Heart left ventricle (tissue), 16 donors: ENCODE data around the gene PCDHA13. TPM values are rescaled to one million over a fixed set of nuclear protein-coding genes. Genes with fewer than 3 reads are reported as not detected.
"Not testable (repeated sequence)": the region's sequence is repeated elsewhere in the genome, so short reads cannot be mapped to it uniquely, and the experiment has no call there.

Source experiments
- ATAC-seq, 4 donors: fragments of 200-7000 bp; cut with Tn5 transposase; one replicate each; pipeline ENCODE4 v1.9.1; 2020 to 2022; ENCODE audit warnings: moderate library complexity in 4 of 4, mild to moderate bottlenecking in 3 of 4, moderate number of reproducible peaks in 1 of 4
- DNase-seq, 5 donors: peaks; one replicate each; pipeline ENCODE4 v3.0.0-alpha.2; 2020
- H3K27ac ChIP-seq, 12 donors: fragments of 200-600 bp; sonication (generic) in 4 of 12; one replicate each; pipeline versions ENCODE4 v1.5.0 to v1.8.0; 2016 to 2022; ENCODE audit warnings: mild to moderate bottlenecking in 2 of 12
- H3K27me3 ChIP-seq, 9 donors: fragments of 200-600 bp; sonication (generic) in 2 of 9; one replicate each; pipeline versions ENCODE4 v1.5.1 to v1.8.0; 2016 to 2022; ENCODE audit warnings: mild to moderate bottlenecking in 3 of 9
- H3K36me3 ChIP-seq, 9 donors: fragments of 200-600 bp; sonication (generic) in 2 of 9; one replicate each; pipeline versions ENCODE4 v1.5.0 to v1.8.0; 2018 to 2022; ENCODE audit warnings: mild to moderate bottlenecking in 2 of 9
- H3K4me1 ChIP-seq, 12 donors: fragments of 200-600 bp; sonication (generic) in 4 of 12; one replicate each; pipeline versions ENCODE4 v1.5.0 to v1.8.0; 2016 to 2022; ENCODE audit warnings: mild to moderate bottlenecking in 3 of 12
- H3K4me3 ChIP-seq, 12 donors: fragments of 200-600 bp; sonication (generic) in 4 of 12; one replicate each; pipeline versions ENCODE4 v1.5.0 to v1.8.0; 2017 to 2022; ENCODE audit warnings: mild to moderate bottlenecking in 9 of 12, moderate library complexity in 4 of 12
- H3K9me3 ChIP-seq, 12 donors: fragments of 200-600 bp; sonication (generic) in 4 of 12; one replicate each; pipeline versions ENCODE4 v1.5.0 to v1.8.0; 2016 to 2022; ENCODE audit warnings: mild to moderate bottlenecking in 1 of 12
- POLR2A ChIP-seq, 2 donors: fragments of 450-650 bp; IDR thresholded peaks; one replicate each; pipeline ENCODE4 v1.6.1; 2017; ENCODE audit warnings: antibody characterized with exemption in 2 of 2, mild to moderate bottlenecking in 2 of 2, moderate library complexity in 2 of 2
- WGBS, 4 donors: extraction: QIAGEN DNeasy Blood & Tissue Kit in 2 of 4; methylation state at CpG; one replicate each; pipeline versions ENCODE4 v1.1.5 to v1.1.7; 2013 to 2018; 5-methylcytosine and 5-hydroxymethylcytosine counted together
- intact Hi-C, 10 donors: fragments of 100-400 bp; cut with DNase I; formaldehyde crosslinking; loops; one replicate each; pipeline versions ENCODE4 v1.11.1 to v1.14.2; 2022
- polyA plus RNA-seq, 2 donors: library from polyadenylated mRNA; stranded (reverse); fragments of 200-250 nt; gene quantifications; one replicate each; pipeline ENCODE4 v1.2.3, GENCODE V29; 2013
- total RNA-seq, 9 donors: library from RNA; depleted of rRNA in 2 of 9; stranded (reverse); fragments of >200 nt in 2 of 9; fragmentation: NEBNext Ultra II Directional in 3 of 9; extraction: Animal tissue kit (Norgen Biotek cat#: 25700) in 3 of 9; gene quantifications; one replicate each; pipeline versions ENCODE4 v1.1.0 to v1.2.4, GENCODE V29; 2016 to 2023
- TF ChIP-seq, protein P1 (sequence below), 12 donors: fragments of 200-600 bp; sonication (generic) in 4 of 12; IDR thresholded peaks; one replicate each; pipeline versions ENCODE4 v1.5.0 to v1.8.0; 2018 to 2022; ENCODE audit warnings: antibody characterized with exemption in 12 of 12, mild to moderate bottlenecking in 5 of 12
- donor health status: ischemic (EF 13 %, LVEDD 7.1; RV severe dilation, severe dysfunction).
- donor health status: healthy with polysubstance abuse.
- donor health status: DM: no; HTN: yes; CAD: no.
- donor health status: DM: no; HTN: no; CAD: no.
- donor health status: ischemic (EF 25% LVEDD 6.9; RV normal size, moderate dysfunction).
- donor health status: ischemic (EF 25% LVEDD 5.7; RV mildly dilated, moderate dysfunction).
- donor health status: healthy.
- donor health status: DM: yes; HTN: yes; CAD: no.
- donor health status: ischemic (EF 35%, LVEDD 5.7; RV mildly dilated, moderate dysfunction).
- donor health status: nonischemic (EF 11% LVEDD 7.7; RV severe dilation, severe dysfunction).
- donor health status: DM: yes; HTN: yes; CAD: no.
- donor health status: PGD.
- donor health status: ischemic (EF 29% LVEDD 5.4; RV normal size, mild dysfunction).
- donor health status: nonischemic (EF 23%, LVEDD 6.1; RV moderate dilation, normal function).

PCDHA13 gene
- total and polyA plus RNA-seq, 11 donors = 0.01 to 0.38 (median 0.12) TPM; not detected in 8

DNA sequence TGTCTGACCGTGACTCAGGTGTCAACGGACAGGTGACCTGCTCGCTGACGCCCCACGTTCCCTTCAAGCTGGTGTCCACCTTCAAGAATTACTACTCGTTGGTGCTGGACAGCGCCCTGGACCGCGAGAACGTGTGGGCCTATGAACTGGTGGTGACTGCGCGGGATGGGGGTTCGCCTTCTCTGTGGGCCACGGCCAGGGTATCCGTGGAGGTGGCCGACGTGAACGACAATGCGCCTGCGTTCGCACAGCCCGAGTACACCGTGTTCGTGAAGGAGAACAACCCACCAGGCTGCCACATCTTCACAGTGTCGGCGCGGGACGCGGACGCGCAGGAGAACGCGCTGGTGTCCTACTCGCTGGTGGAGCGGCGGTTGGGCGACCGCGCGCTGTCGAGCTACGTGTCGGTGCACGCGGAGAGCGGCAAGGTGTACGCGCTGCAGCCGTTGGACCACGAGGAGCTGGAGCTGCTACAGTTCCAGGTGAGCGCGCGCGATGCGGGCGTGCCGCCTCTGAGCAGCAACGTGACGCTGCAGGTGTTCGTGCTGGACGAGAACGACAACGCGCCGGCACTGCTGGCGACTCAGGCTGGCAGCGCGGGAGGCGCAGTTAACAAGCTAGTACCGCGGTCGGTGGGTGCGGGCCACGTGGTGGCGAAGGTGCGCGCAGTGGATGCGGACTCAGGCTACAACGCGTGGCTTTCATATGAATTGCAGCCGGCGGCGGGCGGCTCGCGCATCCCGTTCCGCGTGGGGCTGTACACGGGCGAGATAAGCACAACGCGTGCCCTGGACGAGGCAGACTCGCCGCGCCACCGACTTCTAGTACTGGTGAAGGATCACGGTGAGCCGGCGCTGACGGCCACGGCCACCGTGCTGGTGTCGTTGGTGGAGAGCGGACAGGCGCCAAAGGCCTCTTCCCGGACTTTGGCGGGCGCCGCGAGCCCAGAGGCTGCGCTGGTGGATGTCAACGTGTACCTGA is 11.4 kb upstream of the PCDHA13 start:
- no peaks in the 10 kb centered on the region for H3K4me1 ChIP-seq
- H3K9me3 ChIP-seq = peaks cover 0 to 38% (median 16%) of the 10 kb centered on the region in 12 donors
- H3K27me3 ChIP-seq = peaks cover 0 to 84% (median 18%) of the 10 kb centered on the region in 9 donors
- intact Hi-C loops = loop anchor here in 1 of 10 donors (10.0 kb wide), 1 partner anchor 174 kb away; no protein-coding TSS in a partner anchor
- DNase-seq (peak in 1 of 5 donors; percentile 55), ATAC-seq (no peak)
- 35 to 53% (median 48%) methylated on average over 56 to 114 of the region's 114 CpGs for WGBS, 4 donors
- TF ChIP-seq POLR2A (IDR thresholded peaks at IDR 0.05) = no peak
- TF ChIP-seq, protein P1, sequence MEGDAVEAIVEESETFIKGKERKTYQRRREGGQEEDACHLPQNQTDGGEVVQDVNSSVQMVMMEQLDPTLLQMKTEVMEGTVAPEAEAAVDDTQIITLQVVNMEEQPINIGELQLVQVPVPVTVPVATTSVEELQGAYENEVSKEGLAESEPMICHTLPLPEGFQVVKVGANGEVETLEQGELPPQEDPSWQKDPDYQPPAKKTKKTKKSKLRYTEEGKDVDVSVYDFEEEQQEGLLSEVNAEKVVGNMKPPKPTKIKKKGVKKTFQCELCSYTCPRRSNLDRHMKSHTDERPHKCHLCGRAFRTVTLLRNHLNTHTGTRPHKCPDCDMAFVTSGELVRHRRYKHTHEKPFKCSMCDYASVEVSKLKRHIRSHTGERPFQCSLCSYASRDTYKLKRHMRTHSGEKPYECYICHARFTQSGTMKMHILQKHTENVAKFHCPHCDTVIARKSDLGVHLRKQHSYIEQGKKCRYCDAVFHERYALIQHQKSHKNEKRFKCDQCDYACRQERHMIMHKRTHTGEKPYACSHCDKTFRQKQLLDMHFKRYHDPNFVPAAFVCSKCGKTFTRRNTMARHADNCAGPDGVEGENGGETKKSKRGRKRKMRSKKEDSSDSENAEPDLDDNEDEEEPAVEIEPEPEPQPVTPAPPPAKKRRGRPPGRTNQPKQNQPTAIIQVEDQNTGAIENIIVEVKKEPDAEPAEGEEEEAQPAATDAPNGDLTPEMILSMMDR (IDR thresholded peaks at IDR 0.05) = no peak
- no peak overlapping the region for H3K4me3 ChIP-seq
- no peaks in the 10 kb centered on the region for H3K36me3 ChIP-seq
- no peak overlapping the region for H3K27ac ChIP-seq

GRCh38 chr5:140875085-140876065 is 6.5 kb upstream of the PCDHA13 start, which contains the start of gene PCDHA12:
TSS of gene PCDHA12 (plus strand) at chr5:140875308. CDS start at chr5:140875473, 165 bp downstream.
- 13 to 25% (median 17%) methylated on average over 33 to 47 of the region's 47 CpGs for WGBS, 4 donors
- H3K36me3 ChIP-seq = no peaks in the 10 kb centered on the region
- peaks cover 0 to 90% (median 38%) of the 10 kb centered on the region in 9 donors for H3K27me3 ChIP-seq
- no peaks in the 10 kb centered on the region for H3K4me1 ChIP-seq
- H3K9me3 ChIP-seq = peaks cover 0 to 42% (median 16%) of the 10 kb centered on the region in 12 donors
- H3K27ac ChIP-seq = no peak within 1 kb of the TSS
- no peak for TF ChIP-seq POLR2A (IDR thresholded peaks at IDR 0.05)
- TF ChIP-seq, protein P1 (IDR thresholded peaks at IDR 0.05) = no peak
- DNase-seq (no peak), ATAC-seq (no peak)
- H3K4me3 ChIP-seq = peak within 1 kb of the TSS in 1 of 12 donors; percentile 5
- intact Hi-C loops = loop anchor here in 1 of 10 donors (10.0 kb wide), 1 partner anchor 169 kb away; no protein-coding TSS in a partner anchor

- not testable (repeated sequence) for DNase-seq, H3K27ac ChIP-seq, H3K36me3 ChIP-seq, ATAC-seq, H3K4me3 ChIP-seq, H3K4me1 ChIP-seq
- peaks cover 0 to 90% (median 30%) of the 10 kb centered on the region in 9 donors for H3K27me3 ChIP-seq
- 30 to 43% (median 41%) methylated on average over 56 to 80 of the region's 80 CpGs for WGBS, 4 donors
- H3K9me3 ChIP-seq = peaks cover 0 to 41% (median 11%) of the 10 kb centered on the region in 12 donors
- intact Hi-C loops = loop anchor here in 1 of 10 donors (10.0 kb wide), 1 partner anchor 168 kb away; no protein-coding TSS in a partner anchor
Observed at GRCh38 chr5:140876541-140877261, 5.2 kb upstream of the PCDHA13 start.

DNA sequence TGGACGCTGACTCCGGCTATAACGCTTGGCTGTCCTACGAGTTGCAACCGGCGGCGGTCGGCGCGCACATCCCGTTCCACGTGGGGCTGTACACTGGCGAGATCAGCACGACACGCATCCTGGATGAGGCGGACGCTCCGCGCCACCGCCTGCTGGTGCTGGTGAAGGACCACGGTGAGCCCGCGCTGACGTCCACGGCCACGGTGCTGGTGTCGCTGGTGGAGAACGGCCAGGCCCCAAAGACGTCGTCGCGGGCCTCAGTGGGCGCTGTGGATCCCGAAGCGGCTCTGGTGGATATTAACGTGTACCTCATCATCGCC is 4.7 kb upstream of the PCDHA13 start:
- TF ChIP-seq, protein P1 (IDR thresholded peaks at IDR 0.05) = no peak
- TF ChIP-seq POLR2A (IDR thresholded peaks at IDR 0.05) = no peak
- Histone ChIP-seq H3K27ac (no peak overlapping the region), H3K4me3 (no peak overlapping the region), H3K9me3 (peaks cover 0 to 44% (median 11%) of the 10 kb centered on the region in 12 donors), H3K4me1 (no peaks in the 10 kb centered on the region), H3K27me3 (peaks cover 0 to 90% (median 30%) of the 10 kb centered on the region in 9 donors), H3K36me3 (no peaks in the 10 kb centered on the region)
- intact Hi-C loops = loop anchor here in 1 of 10 donors (10.0 kb wide), 1 partner anchor 168 kb away; no protein-coding TSS in a partner anchor
- DNase-seq (no peak), ATAC-seq (no peak)
- 34 to 44% (median 40%) methylated on average over 5 to 37 of the region's 37 CpGs for whole genome bisulfite sequencing, 4 donors
